Middle frontal gyrus (tissue), 1 donor: ENCODE measurements around the gene AP3D1.
A peak's percentile ranks its signal among the peaks of the same experiment; 100 is the strongest.

Source experiments
- DNase-seq: peaks from one replicate; pipeline ENCODE4 v3.0.0-alpha.2; 2015; ENCODE audit warnings: low spot score; ENCODE audit errors: extremely low spot score

The AP3D1 gene

GRCh38 chr19:2181633-2181997, 30.2 kb upstream of the AP3D1 start:
- DNase-seq = no peak

- DNase-seq = no peak
Observed at GRCh38 chr19:2180881-2181632, 29.7 kb upstream of the AP3D1 start.

- DNase-seq = no peak
Observed at GRCh38 chr19:2180114-2180513, 28.7 kb upstream of the AP3D1 start.

- no peak for DNase-seq
Observed at GRCh38 chr19:2179095-2179494, 27.7 kb upstream of the AP3D1 start.

GRCh38 chr19:2176337-2176994, 25.1 kb upstream of the AP3D1 start:
- no peak for DNase-seq

- DNase-seq = no peak
Observed at GRCh38 chr19:2175742-2176141, 24.4 kb upstream of the AP3D1 start.

GRCh38 chr19:2173767-2174577, 22.6 kb upstream of the AP3D1 start:
- DNase-seq = no peak

GRCh38 chr19:2173388-2173766, 22.0 kb upstream of the AP3D1 start:
- no peak for DNase-seq

GRCh38 chr19:2171349-2172145, 20.2 kb upstream of the AP3D1 start:
- DNase-seq = no peak

GRCh38 chr19:2170987-2171348, 19.6 kb upstream of the AP3D1 start:
- DNase-seq = no peak

- no peak for DNase-seq
Observed at GRCh38 chr19:2170219-2170618, 18.9 kb upstream of the AP3D1 start.

GRCh38 chr19:2168619-2169424, 17.5 kb upstream of the AP3D1 start:
- DNase-seq = peak; percentile 69

- DNase-seq = no peak
Observed at GRCh38 chr19:2167896-2168618, 16.7 kb upstream of the AP3D1 start.

- no peak for DNase-seq
Observed at GRCh38 chr19:2166741-2167738, 15.7 kb upstream of the AP3D1 start.

GRCh38 chr19:2164020-2164998, 12.9 kb upstream of the AP3D1 start:
- DNase-seq = no peak

- DNase-seq = no peak
Observed at GRCh38 chr19:2160379-2160778, 9.0 kb upstream of the AP3D1 start.

- DNase-seq = no peak
Observed at GRCh38 chr19:2157452-2157851, 6.1 kb upstream of the AP3D1 start.
